Nephron (organoid): ENCODE measurements around the gene MESP2.

Experiments
- H3K27ac Mint-ChIP-seq, 3 experiments: 2 replicates each; pipeline ENCODE4 v1.8.0; 2020; ENCODE audit warnings: mixed read lengths in 3 of 3, mild to moderate bottlenecking in 2 of 3, moderate library complexity in 1 of 3
- H3K27me3 Mint-ChIP-seq: 2 replicates; pipeline ENCODE4 v1.8.0; 2021; ENCODE audit warnings: low read depth, mild to moderate bottlenecking, moderate library complexity, mixed read lengths
- H3K36me3 Mint-ChIP-seq: 2 replicates; pipeline ENCODE4 v1.8.0; 2020; ENCODE audit warnings: low read depth, mixed read lengths
- H3K4me1 Mint-ChIP-seq: 2 replicates; pipeline ENCODE4 v1.8.0; 2020; ENCODE audit warnings: mixed read lengths
- H3K4me3 Mint-ChIP-seq, 3 experiments: 2 replicates each; pipeline ENCODE4 v1.8.0; 2020; ENCODE audit warnings: mild to moderate bottlenecking in 3 of 3, mixed read lengths in 3 of 3, moderate library complexity in 2 of 3
- H3K9me3 Mint-ChIP-seq: 2 replicates; pipeline ENCODE4 v1.8.0; 2020; ENCODE audit warnings: mixed read lengths
- CTCF ChIP-seq, 3 experiments: fragments of 200-600 bp; sonication (generic); IDR thresholded peaks; one replicate each; pipeline ENCODE4 v1.5.0; 2021; ENCODE audit warnings: antibody characterized with exemption in 3 of 3; ENCODE audit not compliant: unreplicated experiment in 3 of 3

Gene MESP2

GRCh38 chr15:89740137-89740536, 36.0 kb upstream of the MESP2 start:
- no peak overlapping the region for H3K27ac Mint-ChIP-seq
- peaks cover 4% of the 10 kb centered on the region for H3K4me1 Mint-ChIP-seq
- H3K36me3 Mint-ChIP-seq = no peaks in the 10 kb centered on the region
- H3K4me3 Mint-ChIP-seq = no peak overlapping the region
- peaks cover 34% of the 10 kb centered on the region for H3K27me3 Mint-ChIP-seq
- no peaks in the 10 kb centered on the region for H3K9me3 Mint-ChIP-seq
- TF ChIP-seq CTCF (IDR thresholded peaks at IDR 0.05; ENCODE audit: unreplicated experiment in 3 of 3) = peak; percentile 85 to 93 (median 91)

GRCh38 chr15:89743011-89743410, 33.1 kb upstream of the MESP2 start:
- TF ChIP-seq CTCF (IDR thresholded peaks at IDR 0.05; ENCODE audit: unreplicated experiment in 3 of 3) = no peak
- Mint-ChIP-seq H3K27ac (no peak overlapping the region), H3K36me3 (no peaks in the 10 kb centered on the region), H3K4me1 (no peaks in the 10 kb centered on the region), H3K4me3 (no peak overlapping the region), H3K27me3 (peaks cover 18% of the 10 kb centered on the region), H3K9me3 (no peaks in the 10 kb centered on the region)

- no peak for TF ChIP-seq CTCF (IDR thresholded peaks at IDR 0.05; ENCODE audit: unreplicated experiment in 3 of 3)
- Mint-ChIP-seq H3K4me3 (no peak overlapping the region), H3K27me3 (peaks cover 18% of the 10 kb centered on the region), H3K27ac (no peak overlapping the region), H3K9me3 (no peaks in the 10 kb centered on the region), H3K4me1 (peaks cover 4% of the 10 kb centered on the region), H3K36me3 (no peaks in the 10 kb centered on the region)
These were observed 32.5 kb upstream of the MESP2 start for GRCh38 chr15:89743594-89743993.

- Mint-ChIP-seq H3K4me1 (peaks cover 6% of the 10 kb centered on the region), H3K4me3 (no peak overlapping the region), H3K27ac (no peak overlapping the region), H3K9me3 (no peaks in the 10 kb centered on the region), H3K27me3 (peaks cover 16% of the 10 kb centered on the region), H3K36me3 (no peaks in the 10 kb centered on the region)
- no peak for TF ChIP-seq CTCF (IDR thresholded peaks at IDR 0.05; ENCODE audit: unreplicated experiment in 3 of 3)
These were observed 31.0 kb upstream of the MESP2 start for GRCh38 chr15:89745131-89745530.

- no peak overlapping the region for H3K27ac Mint-ChIP-seq
- no peaks in the 10 kb centered on the region for H3K36me3 Mint-ChIP-seq
- no peak overlapping the region for H3K4me3 Mint-ChIP-seq
- TF ChIP-seq CTCF (IDR thresholded peaks at IDR 0.05; ENCODE audit: unreplicated experiment in 3 of 3) = no peak
- peaks cover 14% of the 10 kb centered on the region for H3K27me3 Mint-ChIP-seq
- H3K4me1 Mint-ChIP-seq = peaks cover 6% of the 10 kb centered on the region
- H3K9me3 Mint-ChIP-seq = no peaks in the 10 kb centered on the region
These were observed 30.4 kb upstream of the MESP2 start for GRCh38 chr15:89745768-89746167.

- no peaks in the 10 kb centered on the region for H3K36me3 Mint-ChIP-seq
- H3K27ac Mint-ChIP-seq = no peak overlapping the region
- peaks cover 6% of the 10 kb centered on the region for H3K4me1 Mint-ChIP-seq
- no peak overlapping the region for H3K4me3 Mint-ChIP-seq
- H3K9me3 Mint-ChIP-seq = no peaks in the 10 kb centered on the region
- H3K27me3 Mint-ChIP-seq = peaks cover 14% of the 10 kb centered on the region
- TF ChIP-seq CTCF (IDR thresholded peaks at IDR 0.05; ENCODE audit: unreplicated experiment in 3 of 3) = no peak
These were observed 29.7 kb upstream of the MESP2 start for GRCh38 chr15:89746386-89746780.
